ENCODE results near the gene PREPL.

Gene PREPL

GRCh38 chr2:44269831-44270230, 91.5 kb downstream of the PREPL start:
- H3K4me3 ChIP-seq (ENCODE audit: control insufficient read depth, low read depth, low read length) = no peak overlapping the region
- no peak for DNase-seq (ENCODE audit: low read depth)
- no peak for TF ChIP-seq CTCF (IDR thresholded peaks at IDR 0.05; ENCODE audit: control insufficient read depth, insufficient read depth, low read depth, low read length, missing control alignments)

- no peak for DNase-seq (ENCODE audit: low read depth)
- no peak overlapping the region for H3K4me3 ChIP-seq (ENCODE audit: control insufficient read depth, low read depth, low read length)
- TF ChIP-seq CTCF (IDR thresholded peaks at IDR 0.05; ENCODE audit: control insufficient read depth, insufficient read depth, low read depth, low read length, missing control alignments) = no peak
Measured at GRCh38 chr2:44267796-44268648, 93.3 kb downstream of the PREPL start.

All from AG09309 (cell line).